ENCODE data around the gene DCAKD.

The DCAKD gene

GRCh38 chr17:44999433-44999832 lies 52.0 kb downstream of the DCAKD start:
- DNase-seq: no peak

DNA sequence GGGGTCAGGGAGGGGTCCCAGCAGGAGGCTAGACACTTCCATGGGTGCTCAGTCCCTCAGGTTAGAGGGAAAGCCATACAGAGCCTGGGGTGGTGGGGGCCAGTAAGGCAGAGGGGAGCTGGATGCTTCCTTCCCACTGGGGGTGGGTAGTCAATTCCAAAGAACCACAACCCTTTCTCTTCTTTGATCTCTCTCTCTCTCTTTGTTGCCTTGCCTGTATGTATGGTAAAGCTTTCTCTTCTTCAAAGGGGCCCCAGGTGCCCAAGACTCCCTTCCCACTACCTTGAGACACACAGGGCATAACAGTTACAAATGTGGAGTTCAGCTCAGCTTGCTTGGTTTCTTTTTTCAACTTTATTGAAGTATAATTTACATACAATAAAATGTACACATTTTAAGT lies 52.8 kb downstream of the DCAKD start:
- no peak for DNase-seq

- no peak for DNase-seq
Measured at GRCh38 chr17:44997733-44998520, 53.5 kb downstream of the DCAKD start.

- DNase-seq: no peak
Measured at GRCh38 chr17:44996304-44996703, 55.1 kb downstream of the DCAKD start.

DNA sequence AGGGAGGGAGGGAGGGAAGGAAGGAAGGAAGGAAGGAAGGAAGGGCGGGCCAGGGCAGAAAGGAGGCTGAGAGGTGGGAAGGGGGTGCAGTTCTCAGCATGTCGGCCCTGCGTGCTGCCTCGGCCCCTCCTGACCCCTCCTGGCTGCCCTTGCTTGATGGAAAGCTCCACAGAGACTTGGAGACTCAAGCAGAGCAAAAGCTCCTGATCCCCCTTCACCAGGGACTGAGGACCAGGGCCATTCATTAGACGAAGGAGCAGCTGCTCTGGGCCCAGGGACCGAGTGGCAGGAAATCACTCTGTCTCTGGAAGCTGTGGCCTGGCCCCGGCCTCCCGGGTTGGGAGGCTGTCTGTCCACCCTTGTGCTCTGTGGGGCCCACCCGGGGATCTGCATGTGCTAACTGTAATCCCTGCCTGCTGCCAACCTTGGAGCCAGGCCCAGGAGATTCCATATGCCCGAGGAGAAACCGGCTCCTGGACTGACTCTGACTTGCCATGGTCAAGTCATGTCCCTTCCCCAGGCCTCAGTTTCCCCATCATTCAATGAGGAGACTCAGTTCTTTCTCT lies 55.9 kb downstream of the DCAKD start:
- DNase-seq: no peak

DNA sequence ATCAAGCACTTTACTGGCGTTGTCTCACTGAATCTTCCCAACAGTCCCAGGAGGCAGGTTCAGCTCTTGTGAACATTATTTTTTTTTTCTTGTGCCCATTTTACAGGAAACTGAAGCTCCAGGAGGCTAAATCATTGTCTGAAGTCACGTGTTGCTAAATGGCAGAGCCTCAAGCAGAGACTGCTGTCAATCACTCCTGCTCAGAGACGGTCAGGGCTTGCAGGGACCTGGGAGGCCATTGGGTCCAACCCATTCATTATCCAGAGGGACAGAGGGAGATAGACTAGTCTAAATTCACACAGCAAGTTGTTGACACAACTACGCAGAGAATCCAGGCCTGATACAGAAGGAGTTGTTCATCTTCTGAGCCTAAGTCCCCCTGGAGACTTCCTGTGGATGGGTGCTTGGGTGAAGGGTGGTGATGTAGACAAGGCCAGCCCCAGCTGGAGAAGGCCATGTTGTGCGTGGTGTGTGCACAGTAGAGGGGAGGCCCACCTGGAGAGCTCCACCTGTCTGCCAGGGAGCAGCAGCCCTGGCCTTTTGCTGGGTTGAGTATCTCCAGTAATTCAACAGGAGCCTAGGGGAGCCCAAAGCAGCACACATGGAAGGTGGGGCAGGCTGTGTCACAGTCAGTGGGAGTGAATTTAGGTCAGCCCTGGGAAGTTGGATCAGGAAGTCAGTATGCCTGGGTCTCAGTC lies 59.0 kb downstream of the DCAKD start:
- no peak for DNase-seq

DNA sequence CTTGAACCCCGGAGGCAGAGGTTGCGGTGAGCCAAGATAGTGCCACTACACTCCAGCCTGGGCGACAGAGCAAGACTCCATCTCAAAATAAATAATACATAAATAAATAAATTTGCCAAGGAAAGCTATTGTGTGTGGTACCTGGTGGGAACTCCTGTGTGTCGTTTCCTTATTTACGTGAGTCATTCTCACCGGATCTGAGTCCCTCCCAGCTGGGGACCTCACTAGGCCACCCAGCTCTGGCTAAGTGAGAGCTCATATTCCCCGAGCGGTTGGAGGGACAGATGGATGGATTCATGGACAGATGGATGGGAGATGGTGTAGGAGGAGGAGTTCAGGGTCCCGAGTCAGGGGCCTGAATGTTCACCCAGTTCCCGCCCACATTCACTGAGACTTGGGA lies 60.4 kb downstream of the DCAKD start:
- no peak for DNase-seq

DNA sequence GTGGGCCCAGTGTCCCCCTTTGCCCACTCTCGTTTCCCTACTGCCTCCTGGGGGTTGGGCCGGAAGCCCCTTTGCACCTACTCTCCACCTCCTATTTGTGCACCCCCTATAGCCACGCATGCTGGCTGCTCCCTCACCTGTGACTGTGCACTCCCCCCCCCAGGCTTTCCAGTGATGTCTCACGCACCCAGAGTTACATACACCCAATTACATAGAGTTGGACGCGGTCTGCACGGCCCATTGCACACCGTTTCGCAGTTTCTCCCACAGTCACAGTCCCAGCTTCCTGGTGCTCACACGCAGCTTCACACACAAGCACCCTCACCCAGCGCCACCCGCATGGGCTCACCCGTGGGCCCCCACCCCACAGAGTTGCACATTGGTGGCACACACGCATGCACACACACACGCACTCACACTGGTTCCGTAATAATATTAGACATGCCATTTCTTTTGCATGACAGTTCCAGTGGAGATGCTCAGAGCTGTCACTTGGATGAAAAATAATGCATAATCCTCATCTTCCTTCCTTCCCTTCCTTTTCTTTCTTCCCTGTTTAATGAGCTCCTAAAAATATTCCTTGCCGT lies 61.8 kb downstream of the DCAKD start:
- DNase-seq: no peak

GRCh38 chr17:44988044-44988942 lies 63.1 kb downstream of the DCAKD start:
- DNase-seq: no peak

GRCh38 chr17:44983563-44983962 lies 67.9 kb downstream of the DCAKD start:
- DNase-seq: no peak

DNA sequence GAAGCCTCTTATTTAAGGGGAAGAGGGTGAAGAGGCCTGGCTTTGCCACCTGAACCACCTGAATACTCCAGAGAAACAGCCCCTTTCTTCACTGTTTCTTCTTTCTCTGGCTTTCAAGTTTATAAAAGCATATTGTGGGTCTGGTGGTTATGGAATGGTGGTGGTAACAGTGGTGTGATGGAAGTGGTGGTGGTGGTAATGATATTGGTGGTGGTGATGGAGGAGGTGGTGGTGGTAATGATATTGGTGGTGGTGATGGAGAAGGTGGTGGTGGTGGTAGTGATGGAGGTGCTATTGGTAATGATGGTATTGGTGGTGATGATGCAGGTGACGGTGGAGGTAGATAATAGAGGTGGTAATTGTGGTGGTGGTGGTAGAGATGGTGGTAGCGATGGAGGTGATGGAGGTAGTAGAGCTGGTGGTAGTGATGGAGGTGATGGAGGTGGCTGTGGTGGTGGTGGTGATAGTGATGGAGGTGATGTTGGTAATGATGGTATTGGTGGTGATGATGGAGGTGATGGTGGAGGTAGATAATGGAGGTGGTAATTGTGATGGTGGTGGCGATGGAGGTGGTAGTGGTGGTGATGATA lies 69.2 kb downstream of the DCAKD start:
- DNase-seq: no peak

DNA sequence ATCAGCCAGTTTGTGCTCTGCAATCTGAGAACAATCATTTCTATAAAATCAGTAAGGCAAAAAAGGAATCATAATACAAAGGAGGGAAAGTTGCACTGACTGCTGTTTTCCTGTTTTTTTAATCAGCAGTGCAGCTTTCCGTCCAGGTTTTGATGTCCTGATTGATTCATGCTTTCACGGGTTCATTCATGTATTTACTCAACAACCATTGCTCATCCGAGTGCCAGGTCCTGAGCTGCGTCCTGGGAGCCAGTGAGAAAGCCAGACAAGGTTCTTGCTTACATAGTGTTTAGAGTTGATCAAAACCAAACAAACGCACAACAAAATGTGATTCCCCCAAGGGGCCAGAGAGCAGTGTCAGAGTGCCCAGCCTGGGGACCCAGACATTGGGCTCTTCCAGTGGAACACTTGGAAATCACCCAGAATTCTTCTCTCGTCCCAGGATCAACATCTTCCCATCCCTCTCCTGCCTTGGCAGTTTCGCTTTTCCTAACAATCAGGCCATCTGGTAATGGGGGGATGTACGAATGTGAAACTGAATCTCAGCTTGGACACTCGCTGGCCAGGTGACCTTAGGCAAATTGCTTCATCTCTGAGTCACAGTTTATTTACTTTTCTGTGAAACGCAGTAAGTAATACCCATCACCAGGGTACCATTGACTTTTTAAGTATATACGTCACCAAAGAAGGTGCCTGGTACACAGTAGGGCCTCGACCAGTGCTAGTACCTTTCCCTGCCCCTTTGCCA lies 70.0 kb downstream of the DCAKD start:
- no peak for DNase-seq

DNA sequence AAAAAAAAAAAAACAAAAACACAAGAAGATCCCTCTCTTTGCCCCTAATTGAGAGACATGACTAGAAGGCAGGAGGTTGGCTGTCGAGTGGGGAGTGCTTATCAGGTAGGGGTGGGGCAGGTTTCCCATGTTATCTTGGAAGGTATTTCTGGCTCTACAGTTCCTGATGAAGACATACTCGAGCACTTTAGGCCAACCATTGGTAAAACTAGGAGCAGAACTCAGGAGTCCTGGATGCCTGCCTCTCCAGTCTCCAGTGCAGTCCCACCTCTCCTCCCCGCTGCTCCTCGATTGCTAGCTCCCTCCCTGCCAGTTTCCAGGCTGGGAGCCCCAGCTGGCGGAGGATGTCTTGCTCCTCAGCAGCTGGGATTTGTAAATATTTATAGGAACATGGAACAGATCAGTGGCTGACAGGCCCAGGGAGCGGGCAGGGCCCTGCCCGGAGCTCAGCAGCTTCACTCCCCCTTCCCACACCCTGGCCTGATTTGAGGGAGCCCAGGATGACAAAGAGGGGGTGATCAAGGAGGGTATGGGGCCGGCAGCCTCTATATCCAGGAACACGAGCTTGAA lies 71.9 kb downstream of the DCAKD start:
- no peak for DNase-seq

DNA sequence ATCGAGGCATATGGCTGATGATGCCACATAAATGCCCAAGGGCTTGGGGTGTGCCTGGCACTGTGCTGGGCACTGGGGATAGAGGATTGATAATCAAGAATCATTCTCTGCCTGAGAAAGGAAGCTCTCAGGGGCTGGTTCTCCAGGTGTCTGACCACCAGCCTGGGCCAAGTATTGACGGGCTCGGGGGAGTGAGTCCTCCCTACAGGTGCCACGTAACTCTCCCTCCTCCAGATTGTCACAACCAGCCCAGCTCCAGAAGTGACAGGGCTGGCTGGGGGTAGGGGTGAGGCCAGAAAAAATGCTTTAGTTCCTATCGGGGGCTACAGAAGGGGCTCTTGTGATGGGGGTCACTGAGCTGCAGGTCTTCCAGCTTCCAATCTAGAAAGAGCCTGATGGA lies 72.6 kb downstream of the DCAKD start:
- no peak for DNase-seq

DNA sequence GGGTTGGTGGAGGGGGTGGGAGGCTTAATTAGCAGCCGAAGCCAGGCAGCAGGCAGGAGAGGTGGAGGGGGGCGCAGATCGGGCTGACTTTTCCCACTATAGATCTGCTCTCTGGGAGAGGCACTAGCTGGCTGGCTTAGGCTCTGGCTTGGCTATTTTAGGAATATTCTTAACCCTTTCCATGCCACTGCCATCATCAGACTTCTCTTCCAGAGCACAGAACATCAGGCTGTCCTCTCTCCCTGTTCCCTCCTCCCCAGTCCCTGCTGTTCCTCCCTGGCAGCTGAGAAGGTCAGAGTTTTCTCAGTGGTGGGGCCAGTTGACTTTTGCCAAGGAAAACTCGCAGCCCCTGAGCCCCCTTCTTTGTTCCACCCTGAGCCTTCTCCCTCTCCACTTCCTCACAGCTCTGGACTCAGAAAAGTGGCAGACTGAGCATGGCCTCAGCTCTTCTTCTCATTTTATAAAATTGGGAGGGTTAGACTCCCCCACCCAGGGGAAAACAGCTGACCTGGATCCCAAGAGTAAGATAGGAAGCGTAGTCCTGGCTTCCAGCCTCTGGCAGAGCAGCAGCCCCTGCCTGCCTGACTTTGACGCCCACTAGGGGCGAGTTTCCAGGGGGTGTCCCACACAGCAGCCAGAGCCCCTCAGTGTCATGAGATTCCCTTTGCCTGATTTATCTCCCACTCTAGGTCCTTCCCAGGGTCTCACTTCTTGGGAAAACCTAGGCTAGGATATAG lies 73.5 kb downstream of the DCAKD start:
- no peak for DNase-seq

- no peak for DNase-seq
Measured at GRCh38 chr17:44977065-44977464, 74.4 kb downstream of the DCAKD start.

DNA sequence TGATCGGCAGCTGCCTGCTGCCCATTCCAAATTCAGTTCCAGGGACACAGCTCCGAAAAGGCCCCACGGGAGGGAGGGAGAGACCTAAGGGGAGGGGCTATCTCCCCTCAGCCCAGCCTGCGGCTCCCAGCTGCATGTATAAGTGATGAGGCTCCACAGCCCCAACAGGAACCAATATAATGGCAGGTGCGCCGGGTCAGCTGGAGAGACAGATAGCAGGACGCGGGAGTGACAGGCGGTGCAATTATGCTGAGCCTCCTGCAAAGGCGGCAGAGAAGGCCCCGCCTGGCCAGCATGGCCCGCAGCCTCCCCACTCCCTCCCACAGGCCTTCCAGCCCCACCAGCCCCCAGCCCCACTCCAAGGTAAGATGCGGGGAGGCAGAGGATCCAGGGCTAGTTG lies 75.2 kb downstream of the DCAKD start:
- DNase-seq: no peak
